Fibroblast of the aortic adventitia (primary cell): ENCODE results near the gene ZFAND6. TPM values are rescaled to one million over a fixed set of nuclear protein-coding genes. Genes with fewer than 3 reads are reported as not detected.
"Not testable (repeated sequence)": the region's sequence is repeated elsewhere in the genome, so short reads cannot be mapped to it uniquely, and the experiment has no call there.

Experiments
- DNase-seq: peaks from one replicate; pipeline ENCODE4 v3.0.0-alpha.2; 2010; ENCODE audit warnings: low read depth
- H3K4me3 ChIP-seq: 2 replicates; pipeline ENCODE4 v1.5.1; 2011; ENCODE audit warnings: low read depth, mild to moderate bottlenecking, control low read depth, low read length, moderate library complexity
- total RNA-seq: library from RNA; depleted of rRNA; stranded (reverse); fragments of >200 nt; gene quantifications from 2 replicates; pipeline ENCODE4 v1.2.3, GENCODE V29; 2012; ENCODE audit warnings: low replicate concordance
- TF ChIP-seq, protein P1 (sequence below): IDR thresholded peaks from 2 replicates; pipeline ENCODE4 v1.5.1; 2011; ENCODE audit warnings: mild to moderate bottlenecking, low read length, control low read depth, inconsistent platforms; ENCODE audit not compliant: insufficient read depth

ZFAND6 gene
- total RNA-seq, 1 donor, result 125 TPM

GRCh38 chr15:80098341-80098740 is 38.9 kb downstream of the ZFAND6 start:
- no peak for DNase-seq
- TF ChIP-seq, protein P1, sequence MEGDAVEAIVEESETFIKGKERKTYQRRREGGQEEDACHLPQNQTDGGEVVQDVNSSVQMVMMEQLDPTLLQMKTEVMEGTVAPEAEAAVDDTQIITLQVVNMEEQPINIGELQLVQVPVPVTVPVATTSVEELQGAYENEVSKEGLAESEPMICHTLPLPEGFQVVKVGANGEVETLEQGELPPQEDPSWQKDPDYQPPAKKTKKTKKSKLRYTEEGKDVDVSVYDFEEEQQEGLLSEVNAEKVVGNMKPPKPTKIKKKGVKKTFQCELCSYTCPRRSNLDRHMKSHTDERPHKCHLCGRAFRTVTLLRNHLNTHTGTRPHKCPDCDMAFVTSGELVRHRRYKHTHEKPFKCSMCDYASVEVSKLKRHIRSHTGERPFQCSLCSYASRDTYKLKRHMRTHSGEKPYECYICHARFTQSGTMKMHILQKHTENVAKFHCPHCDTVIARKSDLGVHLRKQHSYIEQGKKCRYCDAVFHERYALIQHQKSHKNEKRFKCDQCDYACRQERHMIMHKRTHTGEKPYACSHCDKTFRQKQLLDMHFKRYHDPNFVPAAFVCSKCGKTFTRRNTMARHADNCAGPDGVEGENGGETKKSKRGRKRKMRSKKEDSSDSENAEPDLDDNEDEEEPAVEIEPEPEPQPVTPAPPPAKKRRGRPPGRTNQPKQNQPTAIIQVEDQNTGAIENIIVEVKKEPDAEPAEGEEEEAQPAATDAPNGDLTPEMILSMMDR, result no peak
- no peak overlapping the region for H3K4me3 ChIP-seq

DNA sequence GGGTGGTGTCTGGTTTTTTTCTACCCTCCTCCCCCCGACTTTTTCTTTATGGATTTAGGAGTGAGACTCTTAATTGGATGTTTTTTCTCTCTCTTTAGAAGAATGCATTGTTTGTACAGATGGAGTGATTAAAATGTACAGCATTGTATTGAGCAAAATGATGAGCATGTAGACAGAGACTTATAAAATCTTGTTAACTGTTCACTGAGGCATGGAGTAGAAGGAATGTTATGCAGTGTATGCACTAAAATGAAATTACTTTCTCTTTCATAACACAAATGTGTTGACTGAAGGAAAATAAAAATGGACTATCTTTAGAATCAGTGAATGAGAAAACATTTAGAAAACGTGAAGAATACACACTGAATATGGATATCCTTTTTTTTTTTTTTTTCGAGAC is 39.8 kb downstream of the ZFAND6 start:
- no peak overlapping the region for H3K4me3 ChIP-seq
- DNase-seq, result no peak
- TF ChIP-seq, protein P1, result no peak

- not testable (repeated sequence) for H3K4me3 ChIP-seq, DNase-seq
Measured at GRCh38 chr15:80099662-80100061, 40.2 kb downstream of the ZFAND6 start.

DNA sequence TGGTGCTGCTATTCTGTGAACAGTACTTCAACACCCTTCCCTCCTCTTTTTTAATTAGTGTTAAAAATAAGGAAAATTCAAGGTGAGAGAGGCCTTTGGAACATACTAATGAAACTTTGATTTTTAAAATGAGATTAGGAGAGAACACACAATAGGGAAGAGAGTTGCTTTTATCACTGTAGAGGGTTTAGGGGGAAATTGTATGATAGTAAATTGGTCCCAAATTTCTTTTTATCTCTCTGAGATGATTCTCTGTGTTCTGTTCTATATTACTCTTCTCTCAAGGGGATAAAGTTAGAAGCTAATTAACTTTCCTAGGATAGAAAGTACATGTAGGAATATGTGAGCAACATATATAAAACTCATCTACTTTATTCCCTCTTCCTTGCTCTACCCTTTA is 40.8 kb downstream of the ZFAND6 start:
- no peak overlapping the region for H3K4me3 ChIP-seq
- DNase-seq, result no peak
- TF ChIP-seq, protein P1, result no peak

DNA sequence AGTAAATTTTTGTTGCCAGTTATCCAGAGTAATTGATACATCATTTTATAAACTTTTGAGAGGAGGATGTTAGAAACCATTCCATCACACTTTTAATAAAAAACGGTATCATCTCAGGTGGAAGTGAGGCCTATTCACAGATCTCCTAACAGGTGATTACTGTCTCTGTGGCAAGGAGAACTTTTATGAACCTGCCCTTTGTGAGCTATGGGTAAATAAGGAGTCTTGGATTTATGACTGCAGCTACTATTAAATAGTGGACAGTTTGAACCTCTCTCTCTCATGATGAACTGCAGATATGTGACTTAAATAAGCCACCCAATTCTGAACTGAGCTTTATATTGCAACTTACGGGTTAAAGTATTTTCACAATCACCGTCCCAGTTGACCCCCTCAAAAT is 45.7 kb downstream of the ZFAND6 start:
- H3K4me3 ChIP-seq, result no peak overlapping the region
- TF ChIP-seq, protein P1, result no peak
- DNase-seq, result no peak

DNA sequence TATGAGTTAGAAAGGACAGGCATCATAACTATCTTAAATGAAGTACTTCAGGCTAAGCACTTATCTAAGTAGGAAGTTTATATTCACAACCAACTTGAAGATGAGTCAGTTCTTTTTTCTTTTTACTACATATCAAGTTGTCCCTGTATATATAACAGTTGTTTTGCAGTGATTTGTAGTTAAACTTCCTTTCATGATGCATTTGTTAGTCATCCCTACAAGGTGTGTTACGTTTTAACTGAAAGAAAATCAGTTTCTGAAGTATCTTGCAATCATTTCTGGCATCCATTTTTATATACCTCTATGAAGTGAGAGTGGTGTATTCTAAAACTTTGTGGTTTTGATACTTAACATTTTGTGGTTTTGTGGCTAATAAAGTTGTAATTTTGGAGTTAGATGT is 46.1 kb downstream of the ZFAND6 start:
- DNase-seq, result peak; percentile 65
- H3K4me3 ChIP-seq, result no peak overlapping the region
- TF ChIP-seq, protein P1, result no peak

GRCh38 chr15:80106051-80106450 is 46.6 kb downstream of the ZFAND6 start:
- peak; percentile 80 for DNase-seq
- H3K4me3 ChIP-seq, result no peak overlapping the region

More at GRCh38 chr15:80106051-80106450, 46.6 kb downstream of the ZFAND6 start:
- TF ChIP-seq, protein P1, result no peak
